Effector memory CD4-positive, alpha-beta T cell (primary cell): ENCODE measurements around the gene BRF1.

Experiments
- DNase-seq, 3 donors: peaks; one replicate each; pipeline ENCODE4 v3.0.0-alpha.2; 2020
- H3K27ac ChIP-seq: 2 replicates; pipeline ENCODE4 v1.7.0; 2013; ENCODE audit warnings: mild to moderate bottlenecking, low read length, moderate library complexity; ENCODE audit not compliant: insufficient read depth, poor library complexity, severe bottlenecking
- H3K27me3 ChIP-seq: replicated peaks from 2 replicates; pipeline ENCODE4 v1.7.0; 2013; ENCODE audit warnings: mild to moderate bottlenecking, low read length; ENCODE audit not compliant: insufficient read depth, control insufficient read depth, poor library complexity, severe bottlenecking
- H3K36me3 ChIP-seq: 2 replicates; pipeline ENCODE4 v1.7.0; 2013; ENCODE audit warnings: mild to moderate bottlenecking, low read length, moderate library complexity; ENCODE audit not compliant: control insufficient read depth, insufficient read depth
- H3K4me1 ChIP-seq: 2 replicates; pipeline ENCODE4 v1.7.0; 2013; ENCODE audit warnings: low read length, mild to moderate bottlenecking; ENCODE audit not compliant: control insufficient read depth, insufficient read depth, poor library complexity, severe bottlenecking
- H3K4me3 ChIP-seq: 2 replicates; pipeline ENCODE4 v1.7.0; 2013; ENCODE audit warnings: low read length, low read depth, mild to moderate bottlenecking; ENCODE audit not compliant: insufficient read depth, poor library complexity, severe bottlenecking
- H3K9me3 ChIP-seq: 2 replicates; pipeline ENCODE4 v1.7.0; 2013; ENCODE audit warnings: mild to moderate bottlenecking, low read length, moderate library complexity; ENCODE audit not compliant: control insufficient read depth

Gene BRF1

GRCh38 chr14:105325303-105325702, 24.5 kb upstream of the BRF1 start:
- DNase-seq, result no peak

GRCh38 chr14:105324871-105325270, 24.1 kb upstream of the BRF1 start:
- Histone ChIP-seq H3K27ac (no peak overlapping the region), H3K4me3 (no peak overlapping the region), H3K9me3 (no peaks in the 10 kb centered on the region), H3K36me3 (no peaks in the 10 kb centered on the region), H3K4me1 (peaks cover 2% of the 10 kb centered on the region), H3K27me3 (no peaks in the 10 kb centered on the region)
- no peak for DNase-seq

More at GRCh38 chr14:105325303-105325702, 24.5 kb upstream of the BRF1 start:
- H3K27ac ChIP-seq, result no peak overlapping the region
- peaks cover 2% of the 10 kb centered on the region for H3K4me1 ChIP-seq
- H3K27me3 ChIP-seq, result no peaks in the 10 kb centered on the region
- no peaks in the 10 kb centered on the region for H3K9me3 ChIP-seq
- no peaks in the 10 kb centered on the region for H3K36me3 ChIP-seq
- H3K4me3 ChIP-seq, result no peak overlapping the region

- no peak overlapping the region for H3K4me3 ChIP-seq
- no peaks in the 10 kb centered on the region for H3K27me3 ChIP-seq
- H3K36me3 ChIP-seq, result no peaks in the 10 kb centered on the region
- no peak overlapping the region for H3K27ac ChIP-seq
- no peak for DNase-seq
- H3K4me1 ChIP-seq, result no peaks in the 10 kb centered on the region
- no peaks in the 10 kb centered on the region for H3K9me3 ChIP-seq
Observed at GRCh38 chr14:105324080-105324778, 23.4 kb upstream of the BRF1 start.

- Histone ChIP-seq H3K9me3 (no peaks in the 10 kb centered on the region), H3K27me3 (no peaks in the 10 kb centered on the region), H3K36me3 (no peaks in the 10 kb centered on the region), H3K4me1 (no peaks in the 10 kb centered on the region), H3K4me3 (no peak overlapping the region), H3K27ac (no peak overlapping the region)
- no peak for DNase-seq
Observed at GRCh38 chr14:105323663-105324062, 22.9 kb upstream of the BRF1 start.

GRCh38 chr14:105322791-105323556, 22.2 kb upstream of the BRF1 start:
- no peaks in the 10 kb centered on the region for H3K27me3 ChIP-seq
- H3K4me3 ChIP-seq, result no peak overlapping the region
- no peak overlapping the region for H3K27ac ChIP-seq
- no peaks in the 10 kb centered on the region for H3K9me3 ChIP-seq
- no peaks in the 10 kb centered on the region for H3K36me3 ChIP-seq
- no peaks in the 10 kb centered on the region for H3K4me1 ChIP-seq
- DNase-seq, result no peak

GRCh38 chr14:105317546-105317945, 16.7 kb upstream of the BRF1 start:
- H3K4me3 ChIP-seq, result no peak overlapping the region
- H3K36me3 ChIP-seq, result no peaks in the 10 kb centered on the region
- DNase-seq, result no peak
- no peaks in the 10 kb centered on the region for H3K9me3 ChIP-seq
- no peak overlapping the region for H3K27ac ChIP-seq
- H3K27me3 ChIP-seq, result no peaks in the 10 kb centered on the region
- H3K4me1 ChIP-seq, result peaks cover 13% of the 10 kb centered on the region

GRCh38 chr14:105316968-105317510, 16.2 kb upstream of the BRF1 start:
- Histone ChIP-seq H3K27me3 (no peaks in the 10 kb centered on the region), H3K4me1 (peaks cover 13% of the 10 kb centered on the region), H3K9me3 (no peaks in the 10 kb centered on the region), H3K36me3 (no peaks in the 10 kb centered on the region), H3K27ac (no peak overlapping the region), H3K4me3 (no peak overlapping the region)
- DNase-seq, result no peak

- Histone ChIP-seq H3K27ac (no peak overlapping the region), H3K36me3 (no peaks in the 10 kb centered on the region), H3K27me3 (no peaks in the 10 kb centered on the region), H3K4me1 (peaks cover 13% of the 10 kb centered on the region), H3K4me3 (no peak overlapping the region), H3K9me3 (no peaks in the 10 kb centered on the region)
- DNase-seq, result no peak
Observed at GRCh38 chr14:105316577-105316941, 15.8 kb upstream of the BRF1 start.

- Histone ChIP-seq H3K9me3 (no peaks in the 10 kb centered on the region), H3K4me3 (peak overlapping the region; percentile 54), H3K4me1 (peaks cover 13% of the 10 kb centered on the region), H3K27me3 (no peaks in the 10 kb centered on the region), H3K27ac (no peak overlapping the region), H3K36me3 (no peaks in the 10 kb centered on the region)
- no peak for DNase-seq
Observed at GRCh38 chr14:105315941-105316576, 15.3 kb upstream of the BRF1 start.
